ENCODE results near the gene SLC44A4.
"Not testable (repeated sequence)": the region's sequence is repeated elsewhere in the genome, so short reads cannot be mapped to it uniquely, and the experiment has no call there.

The SLC44A4 gene

DNA sequence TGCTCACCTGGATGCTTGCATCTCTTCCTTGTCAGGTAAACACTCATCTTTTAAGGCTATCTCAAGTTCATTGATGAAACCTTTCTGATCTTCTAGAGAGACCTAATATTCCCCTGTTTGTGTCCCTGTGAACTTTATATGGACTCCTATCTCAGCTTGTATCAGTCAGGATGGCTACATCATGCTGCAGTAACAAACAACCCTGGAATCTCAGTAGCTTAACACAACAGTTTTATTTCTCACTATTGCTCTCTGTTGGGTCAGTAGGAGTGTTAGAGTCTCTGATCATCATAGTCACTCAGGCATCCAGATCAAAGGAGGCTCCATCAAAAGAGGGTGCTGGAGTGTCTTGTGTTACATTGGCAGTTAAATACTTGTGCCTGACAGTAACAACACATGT lies 36.6 kb upstream of the SLC44A4 start:
- no peaks in the 10 kb centered on the region for H3K36me3 ChIP-seq (ENCODE audit: control insufficient read depth, low read length)

DNA sequence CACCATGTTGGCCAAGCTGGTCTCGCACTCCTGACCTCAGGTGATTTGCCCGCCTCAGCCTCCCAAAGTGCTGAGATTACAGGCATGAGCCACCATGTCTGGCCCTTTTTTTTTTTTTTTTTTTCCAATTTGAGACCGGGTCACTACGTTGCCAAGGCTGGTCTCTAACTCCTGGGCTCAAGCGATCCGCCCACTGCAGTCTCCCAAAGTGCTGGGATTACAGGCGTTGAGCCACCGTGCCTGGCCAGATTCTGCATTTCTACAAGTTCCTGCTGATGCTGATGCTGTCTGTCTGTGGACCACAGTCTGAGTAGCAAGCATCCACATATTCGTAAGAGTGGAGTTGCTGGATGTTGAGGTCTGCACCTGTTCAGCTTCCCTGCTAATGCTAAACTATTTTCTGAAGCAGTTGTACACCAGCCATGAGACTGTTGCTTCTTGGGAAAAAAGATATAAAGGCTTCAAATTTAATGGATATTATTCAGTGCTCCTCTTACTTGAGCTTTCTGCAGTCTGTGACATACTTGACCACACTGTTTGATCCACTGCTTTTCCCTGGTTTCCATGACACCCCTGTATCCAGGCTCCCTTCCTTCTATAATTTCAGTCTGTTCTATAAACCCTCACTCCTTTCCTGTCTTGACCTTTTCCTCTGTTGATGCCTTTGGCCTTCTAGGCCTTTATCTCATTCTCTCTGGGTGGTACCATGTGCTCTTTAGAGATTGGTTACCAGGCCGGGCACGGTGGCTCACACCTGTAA lies 33.2 kb upstream of the SLC44A4 start:
- Histone ChIP-seq H3K9me2 (replicated peaks; ENCODE audit: control insufficient read depth, low read length) (no peaks in the 10 kb centered on the region), H3K36me3 (ENCODE audit: control insufficient read depth, low read length) (no peaks in the 10 kb centered on the region)
- TF ChIP-seq, protein P1, sequence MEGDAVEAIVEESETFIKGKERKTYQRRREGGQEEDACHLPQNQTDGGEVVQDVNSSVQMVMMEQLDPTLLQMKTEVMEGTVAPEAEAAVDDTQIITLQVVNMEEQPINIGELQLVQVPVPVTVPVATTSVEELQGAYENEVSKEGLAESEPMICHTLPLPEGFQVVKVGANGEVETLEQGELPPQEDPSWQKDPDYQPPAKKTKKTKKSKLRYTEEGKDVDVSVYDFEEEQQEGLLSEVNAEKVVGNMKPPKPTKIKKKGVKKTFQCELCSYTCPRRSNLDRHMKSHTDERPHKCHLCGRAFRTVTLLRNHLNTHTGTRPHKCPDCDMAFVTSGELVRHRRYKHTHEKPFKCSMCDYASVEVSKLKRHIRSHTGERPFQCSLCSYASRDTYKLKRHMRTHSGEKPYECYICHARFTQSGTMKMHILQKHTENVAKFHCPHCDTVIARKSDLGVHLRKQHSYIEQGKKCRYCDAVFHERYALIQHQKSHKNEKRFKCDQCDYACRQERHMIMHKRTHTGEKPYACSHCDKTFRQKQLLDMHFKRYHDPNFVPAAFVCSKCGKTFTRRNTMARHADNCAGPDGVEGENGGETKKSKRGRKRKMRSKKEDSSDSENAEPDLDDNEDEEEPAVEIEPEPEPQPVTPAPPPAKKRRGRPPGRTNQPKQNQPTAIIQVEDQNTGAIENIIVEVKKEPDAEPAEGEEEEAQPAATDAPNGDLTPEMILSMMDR (IDR thresholded peaks at IDR 0.05; ENCODE audit: low read depth, low read length, poor library complexity, severe bottlenecking), result no peak
- TF ChIP-seq EZH2phosphoT487 (IDR thresholded peaks at IDR 0.05; ENCODE audit: borderline replicate concordance, low read length), result no peak

More for the DNA sequence above, 36.6 kb upstream of the SLC44A4 start:
- Histone ChIP-seq H3K4me1 (ENCODE audit: control insufficient read depth, low read length) (peaks cover 7% of the 10 kb centered on the region), H3K9me3 (ENCODE audit: control insufficient read depth, insufficient read depth, low read length) (no peaks in the 10 kb centered on the region), H3K9me2 (replicated peaks; ENCODE audit: control insufficient read depth, low read length) (no peaks in the 10 kb centered on the region), H3K79me2 (ENCODE audit: control insufficient read depth, low read length) (no peaks in the 10 kb centered on the region), H3K4me3 (ENCODE audit: low read length) (no peak overlapping the region), H3K27ac (ENCODE audit: low read depth, low read length) (no peak overlapping the region), H3K27me3 (ENCODE audit: control insufficient read depth, low read length) (peaks cover 1% of the 10 kb centered on the region), H3K4me2 (ENCODE audit: low read length) (no peak overlapping the region), H4K20me1 (ENCODE audit: control insufficient read depth, insufficient read depth, low read depth, low read length) (no peaks in the 10 kb centered on the region), H3F3A (ENCODE audit: control insufficient read depth, insufficient read depth) (no peaks in the 10 kb centered on the region)
- TF ChIP-seq, protein P1 (IDR thresholded peaks at IDR 0.05; ENCODE audit: low read depth, low read length, poor library complexity, severe bottlenecking), result no peak
- no peak for TF ChIP-seq EZH2phosphoT487 (IDR thresholded peaks at IDR 0.05; ENCODE audit: borderline replicate concordance, low read length)

DNA sequence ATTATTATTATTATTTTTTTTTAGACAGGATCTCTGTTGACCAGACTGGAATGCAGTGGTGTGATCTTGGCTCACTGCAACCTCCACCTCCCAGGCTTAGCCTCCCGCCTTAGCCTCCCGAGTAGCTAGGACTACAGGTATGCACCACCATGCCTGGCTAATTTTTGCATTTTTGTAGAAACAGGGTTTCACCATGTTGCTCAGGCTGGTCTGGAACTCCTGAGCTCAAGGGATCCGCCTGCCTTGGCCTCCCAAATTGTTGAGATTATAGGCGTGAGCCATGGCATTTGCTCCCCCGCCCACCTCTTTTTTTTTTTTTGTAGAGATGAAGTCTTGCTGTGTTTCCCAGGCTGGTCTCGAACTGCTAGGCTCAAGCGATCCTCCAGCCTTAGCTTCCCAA lies 30.5 kb upstream of the SLC44A4 start:
- not testable (repeated sequence) for H3K4me2 ChIP-seq (ENCODE audit: low read length); H3K9me3 ChIP-seq (ENCODE audit: control insufficient read depth, insufficient read depth, low read length); H3F3A ChIP-seq (ENCODE audit: control insufficient read depth, insufficient read depth); H3K9me2 ChIP-seq (replicated peaks; ENCODE audit: control insufficient read depth, low read length); H3K4me3 ChIP-seq (ENCODE audit: low read length); H3K4me1 ChIP-seq (ENCODE audit: control insufficient read depth, low read length); H3K27ac ChIP-seq (ENCODE audit: low read depth, low read length); H3K79me2 ChIP-seq (ENCODE audit: control insufficient read depth, low read length); H3K36me3 ChIP-seq (ENCODE audit: control insufficient read depth, low read length); H4K20me1 ChIP-seq (ENCODE audit: control insufficient read depth, insufficient read depth, low read depth, low read length)
- H3K27me3 ChIP-seq (ENCODE audit: control insufficient read depth, low read length), result peaks cover 23% of the 10 kb centered on the region

More for the DNA sequence above, 33.2 kb upstream of the SLC44A4 start:
- Histone ChIP-seq H3K27me3 (ENCODE audit: control insufficient read depth, low read length) (peaks cover 10% of the 10 kb centered on the region), H3K9me3 (ENCODE audit: control insufficient read depth, insufficient read depth, low read length) (no peaks in the 10 kb centered on the region), H3K4me1 (ENCODE audit: control insufficient read depth, low read length) (peaks cover 11% of the 10 kb centered on the region), H3K4me2 (ENCODE audit: low read length) (no peak overlapping the region), H3K4me3 (ENCODE audit: low read length) (no peak overlapping the region), H3K79me2 (ENCODE audit: control insufficient read depth, low read length) (no peaks in the 10 kb centered on the region), H3F3A (ENCODE audit: control insufficient read depth, insufficient read depth) (no peaks in the 10 kb centered on the region), H3K27ac (ENCODE audit: low read depth, low read length) (no peak overlapping the region), H4K20me1 (ENCODE audit: control insufficient read depth, insufficient read depth, low read depth, low read length) (no peaks in the 10 kb centered on the region)

DNA sequence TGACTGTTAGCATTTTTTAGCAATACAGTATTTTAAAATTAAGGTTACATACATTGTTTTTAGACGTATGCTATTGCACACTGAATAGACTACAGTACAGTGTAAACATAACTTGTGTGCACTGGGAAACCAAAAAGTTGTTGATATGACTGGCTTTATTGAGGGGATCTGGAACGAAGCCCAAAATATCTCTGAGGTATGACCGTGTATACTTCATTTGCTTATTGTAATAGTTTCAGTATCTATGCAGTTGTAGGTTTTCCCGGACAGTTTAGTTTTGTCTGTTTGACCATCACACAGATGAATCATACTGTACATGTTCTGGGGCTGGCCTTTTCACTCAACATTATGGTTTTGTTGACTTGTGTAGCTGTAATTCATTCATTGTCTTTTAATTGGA lies 30.0 kb upstream of the SLC44A4 start:
- H3K4me1 ChIP-seq (ENCODE audit: control insufficient read depth, low read length), result peaks cover 4% of the 10 kb centered on the region
- no peaks in the 10 kb centered on the region for H3K79me2 ChIP-seq (ENCODE audit: control insufficient read depth, low read length)
- no peaks in the 10 kb centered on the region for H3K9me3 ChIP-seq (ENCODE audit: control insufficient read depth, insufficient read depth, low read length)
- no peak overlapping the region for H3K27ac ChIP-seq (ENCODE audit: low read depth, low read length)
- TF ChIP-seq, protein P1 (IDR thresholded peaks at IDR 0.05; ENCODE audit: low read depth, low read length, poor library complexity, severe bottlenecking), result no peak
- TF ChIP-seq EZH2phosphoT487 (IDR thresholded peaks at IDR 0.05; ENCODE audit: borderline replicate concordance, low read length), result no peak
- no peaks in the 10 kb centered on the region for H4K20me1 ChIP-seq (ENCODE audit: control insufficient read depth, insufficient read depth, low read depth, low read length)
- no peaks in the 10 kb centered on the region for H3K36me3 ChIP-seq (ENCODE audit: control insufficient read depth, low read length)
- peaks cover under 1% of the 10 kb centered on the region for H3F3A ChIP-seq (ENCODE audit: control insufficient read depth, insufficient read depth)
- no peak overlapping the region for H3K4me3 ChIP-seq (ENCODE audit: low read length)
- H3K9me2 ChIP-seq (replicated peaks; ENCODE audit: control insufficient read depth, low read length), result no peaks in the 10 kb centered on the region
- no peak overlapping the region for H3K4me2 ChIP-seq (ENCODE audit: low read length)
- peaks cover 23% of the 10 kb centered on the region for H3K27me3 ChIP-seq (ENCODE audit: control insufficient read depth, low read length)

DNA sequence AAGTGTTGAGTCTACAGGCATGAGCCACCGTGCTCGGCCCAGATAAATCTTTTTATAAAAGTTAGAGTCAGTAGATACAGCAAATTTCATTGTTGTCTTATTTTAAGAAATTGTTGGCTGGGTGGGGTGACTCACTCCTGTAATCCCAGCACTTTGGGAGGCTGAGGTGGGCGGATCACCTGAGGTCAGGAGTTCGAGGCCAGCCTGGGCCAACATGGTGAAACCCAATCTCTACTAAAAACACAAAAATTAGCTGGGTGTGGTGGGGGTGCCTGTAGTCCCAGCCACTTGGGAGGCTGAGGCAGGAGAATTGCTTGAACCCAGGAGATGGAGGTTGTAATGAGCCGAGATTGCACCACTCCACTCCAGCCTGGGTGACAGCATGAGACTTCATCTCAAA lies 29.5 kb upstream of the SLC44A4 start:
- not testable (repeated sequence) for H3K27ac ChIP-seq (ENCODE audit: low read depth, low read length); H3K4me2 ChIP-seq (ENCODE audit: low read length)

More for the DNA sequence above, 29.5 kb upstream of the SLC44A4 start:
- H3K9me2 ChIP-seq (replicated peaks; ENCODE audit: control insufficient read depth, low read length); H3K36me3 ChIP-seq (ENCODE audit: control insufficient read depth, low read length); H4K20me1 ChIP-seq (ENCODE audit: control insufficient read depth, insufficient read depth, low read depth, low read length); H3F3A ChIP-seq (ENCODE audit: control insufficient read depth, insufficient read depth); H3K9me3 ChIP-seq (ENCODE audit: control insufficient read depth, insufficient read depth, low read length); H3K4me3 ChIP-seq (ENCODE audit: low read length); H3K4me1 ChIP-seq (ENCODE audit: control insufficient read depth, low read length); H3K79me2 ChIP-seq (ENCODE audit: control insufficient read depth, low read length): not testable (repeated sequence)
- H3K27me3 ChIP-seq (ENCODE audit: control insufficient read depth, low read length), result peaks cover 24% of the 10 kb centered on the region
